GM20000 (cell line): ENCODE results near the gene CCSER2.
"Not testable (repeated sequence)": the region's sequence is repeated elsewhere in the genome, so short reads cannot be mapped to it uniquely, and the experiment has no call there.

ENCODE experiments used
- DNase-seq: peaks from one replicate; pipeline ENCODE4 v3.0.0; 2012; ENCODE audit warnings: low spot score
- CTCF ChIP-seq: IDR thresholded peaks from 2 replicates; pipeline ENCODE4 v1.5.1; 2012; ENCODE audit warnings: mild to moderate bottlenecking, control low read depth; ENCODE audit errors: extremely low read depth, missing control alignments

The CCSER2 gene

GRCh38 chr10:84317174-84317573, 11.2 kb upstream of the CCSER2 start:
- DNase-seq, result no peak

GRCh38 chr10:84321902-84322301, 6.5 kb upstream of the CCSER2 start:
- no peak for DNase-seq
- TF ChIP-seq CTCF, result no peak

More at GRCh38 chr10:84317174-84317573, 11.2 kb upstream of the CCSER2 start:
- TF ChIP-seq CTCF, result no peak

- not testable (repeated sequence) for DNase-seq
Measured at GRCh38 chr10:84323566-84323965, 4.8 kb upstream of the CCSER2 start.

GRCh38 chr10:84326995-84327394, 1.4 kb upstream of the CCSER2 start:
- not testable (repeated sequence) for DNase-seq

- no peak for TF ChIP-seq CTCF
- peak; percentile 56 for DNase-seq
Measured at GRCh38 chr10:84329196-84329611, 815 bp downstream of the CCSER2 start.

GRCh38 chr10:84329986-84330651, 1.7 kb downstream of the CCSER2 start:
- TF ChIP-seq CTCF, result no peak
- peak; percentile 56 for DNase-seq

- TF ChIP-seq CTCF, result no peak
- no peak for DNase-seq
Measured at GRCh38 chr10:84331091-84331490, 2.7 kb downstream of the CCSER2 start.

GRCh38 chr10:84333864-84334451, 5.6 kb downstream of the CCSER2 start:
- DNase-seq, result peak; percentile 56
- no peak for TF ChIP-seq CTCF
